Spleen (tissue), 7 donors: ENCODE measurements around the gene SLC11A1.

Experiments used
- CTCF ChIP-seq, 11 experiments: fragments of 200-600 bp in 7 of 11; fragments of 450-650 bp in 4 of 11; sonication (generic) in 4 of 11; IDR thresholded peaks in 8 of 11; conservative IDR thresholded peaks in 3 of 11; 1 replicate in 7 of 11; 2 replicates in 4 of 11; pipeline versions ENCODE4 v1.4.0 to v1.8.0; 2016 to 2021; ENCODE audit warnings: antibody characterized with exemption in 11 of 11, inconsistent platforms in 4 of 11, mild to moderate bottlenecking in 1 of 11
- POLR2A ChIP-seq, 3 donors: fragments of 450-650 bp; IDR thresholded peaks; one replicate each; pipeline ENCODE4 v1.5.1; 2017; ENCODE audit warnings: antibody characterized with exemption in 3 of 3, mild to moderate bottlenecking in 1 of 3
- POLR2AphosphoS5 ChIP-seq, 3 donors: sonication (generic); formaldehyde crosslinking; IDR thresholded peaks; one replicate each; pipeline ENCODE4 v1.5.1; 2017; ENCODE audit warnings: antibody characterized with exemption in 3 of 3
- donor health status: DM: no; HTN: no; CAD: no; lungs with moderate emphysema.
- donor health status: DM: no; HTN: no; CAD: no.
- donor health status: DM: no; HTN: no; CAD: no.

- TF ChIP-seq CTCF (IDR thresholded peaks at IDR 0.05 in 8 of 11, conservative IDR thresholded peaks at IDR 0.05 in 3 of 11) (peak in 1 of 11 experiments; percentile 8), POLR2AphosphoS5 (IDR thresholded peaks at IDR 0.05) (peak in 1 of 3 donors; percentile 41), POLR2A (IDR thresholded peaks at IDR 0.05) (no peak)
These were observed 13.4 kb upstream of the SLC11A1 start for GRCh38 chr2:218368621-218369153.
